ENCODE results near the gene FRK. TPM values are rescaled to one million over a fixed set of nuclear protein-coding genes. Genes with fewer than 3 reads are reported as not detected.
"Not testable (repeated sequence)": the region's sequence is repeated elsewhere in the genome, so short reads cannot be mapped to it uniquely, and the experiment has no call there.

FRK gene
- total and polyA plus RNA-seq, 3 donors from 2014 or later, result 1.5 to 3.7 (median 2.5) TPM

DNA sequence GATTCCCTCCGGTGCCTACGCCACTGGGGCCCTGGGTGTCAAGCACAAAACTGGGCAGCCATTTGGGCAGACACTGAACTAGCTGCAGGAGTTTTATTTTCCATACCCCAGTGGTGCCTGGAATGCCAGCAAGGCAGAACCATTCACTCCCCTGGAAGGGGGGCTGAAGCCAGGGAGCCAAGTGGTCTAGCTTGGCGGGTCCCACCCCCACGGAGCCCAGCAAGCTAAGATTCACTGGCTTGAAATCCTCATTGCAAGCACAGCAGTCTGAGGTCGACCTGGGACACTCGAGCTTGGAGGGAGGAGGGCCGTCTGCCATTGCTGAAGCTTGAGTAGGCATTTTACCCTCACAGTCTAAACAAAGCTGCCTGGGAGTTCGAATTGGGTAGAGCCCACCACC is 125.3 kb downstream of the FRK start:
- H3K27ac ChIP-seq, result no peak overlapping the region
- H3K4me1 ChIP-seq, result no peaks in the 10 kb centered on the region
- DNase-seq, result no peak
- H3K27me3 ChIP-seq, result no peaks in the 10 kb centered on the region
- WGBS, 2 donors, result 80 to 100% methylated on average over 4 to 8 of the region's 8 CpGs
- no peaks in the 10 kb centered on the region for H3K9me3 ChIP-seq
- H3K4me3 ChIP-seq, result no peak overlapping the region
- TF ChIP-seq, protein P1, sequence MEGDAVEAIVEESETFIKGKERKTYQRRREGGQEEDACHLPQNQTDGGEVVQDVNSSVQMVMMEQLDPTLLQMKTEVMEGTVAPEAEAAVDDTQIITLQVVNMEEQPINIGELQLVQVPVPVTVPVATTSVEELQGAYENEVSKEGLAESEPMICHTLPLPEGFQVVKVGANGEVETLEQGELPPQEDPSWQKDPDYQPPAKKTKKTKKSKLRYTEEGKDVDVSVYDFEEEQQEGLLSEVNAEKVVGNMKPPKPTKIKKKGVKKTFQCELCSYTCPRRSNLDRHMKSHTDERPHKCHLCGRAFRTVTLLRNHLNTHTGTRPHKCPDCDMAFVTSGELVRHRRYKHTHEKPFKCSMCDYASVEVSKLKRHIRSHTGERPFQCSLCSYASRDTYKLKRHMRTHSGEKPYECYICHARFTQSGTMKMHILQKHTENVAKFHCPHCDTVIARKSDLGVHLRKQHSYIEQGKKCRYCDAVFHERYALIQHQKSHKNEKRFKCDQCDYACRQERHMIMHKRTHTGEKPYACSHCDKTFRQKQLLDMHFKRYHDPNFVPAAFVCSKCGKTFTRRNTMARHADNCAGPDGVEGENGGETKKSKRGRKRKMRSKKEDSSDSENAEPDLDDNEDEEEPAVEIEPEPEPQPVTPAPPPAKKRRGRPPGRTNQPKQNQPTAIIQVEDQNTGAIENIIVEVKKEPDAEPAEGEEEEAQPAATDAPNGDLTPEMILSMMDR (IDR thresholded peaks at IDR 0.05), result no peak
- TF ChIP-seq POLR2A (IDR thresholded peaks at IDR 0.05), result no peak
- H3K36me3 ChIP-seq (ENCODE audit: low read depth, missing control alignments), result no peaks in the 10 kb centered on the region
- intact Hi-C loops (cut with DNase I; ENCODE audit: low total_unique reads), result no loop called here

DNA sequence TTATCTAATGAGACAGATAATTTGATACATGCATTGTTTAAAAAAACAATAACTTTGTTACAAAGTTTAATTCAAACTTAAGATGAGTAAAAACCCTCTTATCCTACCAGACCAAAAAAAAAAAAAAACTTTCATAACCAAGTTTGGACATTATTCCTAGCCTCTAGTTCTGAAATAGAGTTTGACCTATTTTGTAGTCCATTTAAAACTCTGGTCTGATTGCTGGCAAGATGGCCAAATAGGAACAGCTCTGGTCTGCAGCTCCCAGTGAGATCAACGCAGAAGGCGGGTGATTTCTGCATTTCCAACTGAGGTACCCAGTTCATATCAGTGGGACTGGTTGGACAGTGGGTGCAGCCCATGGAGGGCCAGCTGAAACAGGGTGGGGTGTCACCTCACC is 125.9 kb downstream of the FRK start:
- 78 to 93% methylated on average over 2 of the region's 2 CpGs for WGBS, 2 donors
- Histone ChIP-seq H3K27ac (no peak overlapping the region), H3K9me3 (no peaks in the 10 kb centered on the region), H3K4me3 (no peak overlapping the region), H3K36me3 (ENCODE audit: low read depth, missing control alignments) (no peaks in the 10 kb centered on the region), H3K27me3 (no peaks in the 10 kb centered on the region), H3K4me1 (no peaks in the 10 kb centered on the region)
- no peak for DNase-seq
- intact Hi-C loops (cut with DNase I; ENCODE audit: low total_unique reads), result no loop called here
- no peak for TF ChIP-seq POLR2A (IDR thresholded peaks at IDR 0.05)
- TF ChIP-seq, protein P1 (IDR thresholded peaks at IDR 0.05), result no peak

DNA sequence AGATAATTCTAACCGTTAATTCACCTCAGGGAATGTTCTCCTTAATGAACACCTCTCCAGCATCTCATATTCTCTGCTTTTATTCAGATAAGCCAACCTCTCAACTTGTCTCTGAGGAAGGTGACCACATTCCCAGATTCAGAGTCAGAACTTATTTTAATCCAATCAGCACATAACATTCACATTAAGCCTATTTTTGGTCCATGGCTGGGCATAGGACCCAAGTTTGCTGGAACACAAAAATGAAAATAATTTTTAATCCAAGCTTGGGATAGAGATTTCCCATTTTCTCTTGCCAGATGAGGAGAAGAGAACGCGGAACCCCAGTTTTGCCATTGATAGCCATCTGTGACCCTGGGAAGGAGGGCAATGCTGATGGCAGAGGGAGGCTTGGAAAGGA is 126.5 kb downstream of the FRK start:
- 80 to 95% methylated on average over 3 of the region's 3 CpGs for WGBS, 2 donors
- DNase-seq, result no peak
- H3K27me3 ChIP-seq, result no peaks in the 10 kb centered on the region
- H3K36me3 ChIP-seq (ENCODE audit: low read depth, missing control alignments), result no peaks in the 10 kb centered on the region
- intact Hi-C loops (cut with DNase I; ENCODE audit: low total_unique reads), result no loop called here
- H3K4me3 ChIP-seq, result no peak overlapping the region
- no peaks in the 10 kb centered on the region for H3K4me1 ChIP-seq
- no peaks in the 10 kb centered on the region for H3K9me3 ChIP-seq
- TF ChIP-seq, protein P1 (IDR thresholded peaks at IDR 0.05), result no peak
- TF ChIP-seq POLR2A (IDR thresholded peaks at IDR 0.05), result no peak
- H3K27ac ChIP-seq, result no peak overlapping the region

DNA sequence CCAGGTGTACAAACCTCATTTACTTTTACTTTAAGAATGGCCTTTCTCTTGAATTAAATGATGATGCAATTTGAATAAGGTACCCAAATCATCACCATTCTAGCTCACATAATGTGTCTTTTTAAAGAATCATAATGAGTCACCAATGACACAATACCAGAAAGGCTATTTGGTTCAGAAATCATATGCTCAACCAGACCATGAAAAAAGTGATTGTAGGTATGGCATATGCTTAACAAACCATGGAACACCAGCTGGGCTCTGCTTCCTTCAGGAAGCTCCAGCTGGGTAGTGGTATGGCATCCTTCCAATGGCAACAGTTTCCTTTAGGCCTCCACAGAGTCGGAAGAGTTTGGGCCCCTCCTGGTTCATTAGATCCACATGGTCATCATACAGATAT is 128.2 kb downstream of the FRK start:
- no peak for DNase-seq
- H3K4me1 ChIP-seq, result no peaks in the 10 kb centered on the region
- H3K27ac ChIP-seq, result no peak overlapping the region
- no peaks in the 10 kb centered on the region for H3K36me3 ChIP-seq (ENCODE audit: low read depth, missing control alignments)
- no peak overlapping the region for H3K4me3 ChIP-seq
- H3K27me3 ChIP-seq, result no peaks in the 10 kb centered on the region
- WGBS, 2 donors, result 80 to 100% methylated on average over 1 of the region's 1 CpG
- TF ChIP-seq, protein P1 (IDR thresholded peaks at IDR 0.05), result no peak
- no peak for TF ChIP-seq POLR2A (IDR thresholded peaks at IDR 0.05)
- no peaks in the 10 kb centered on the region for H3K9me3 ChIP-seq
- intact Hi-C loops (cut with DNase I; ENCODE audit: low total_unique reads), result no loop called here

DNA sequence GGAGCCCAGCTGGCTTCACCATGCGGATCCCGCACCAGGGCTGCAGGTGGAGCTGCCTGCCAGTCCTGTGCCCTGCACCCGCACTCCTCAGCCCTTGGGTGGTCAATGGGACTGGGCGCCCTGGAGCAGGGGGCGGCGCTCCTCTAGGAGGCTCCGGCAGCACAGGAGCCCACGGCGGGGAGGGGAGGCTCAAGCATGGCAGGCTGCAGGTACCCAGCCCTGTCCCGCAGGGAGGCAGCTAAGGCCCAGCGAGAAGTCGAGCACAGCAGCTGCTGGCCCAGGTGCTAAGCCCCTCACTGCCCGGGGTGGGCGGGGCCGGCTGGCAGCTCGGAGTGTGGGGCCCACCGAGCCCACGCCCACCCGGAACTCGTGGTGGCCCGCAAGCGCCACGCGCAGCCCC is 132.7 kb downstream of the FRK start:
- WGBS, 2 donors, result 74% methylated on average over 16 to 23 of the region's 24 CpGs
- H3K4me3 ChIP-seq, result peak overlapping the region in 1 of 2 donors; percentile 35
- H3K9me3 ChIP-seq; H3K27ac ChIP-seq; H3K4me1 ChIP-seq; intact Hi-C loops (cut with DNase I; ENCODE audit: low total_unique reads); H3K36me3 ChIP-seq (ENCODE audit: low read depth, missing control alignments); H3K27me3 ChIP-seq; DNase-seq: not testable (repeated sequence)

Measured in testis (tissue), 3 donors.